GM18508 (cell line): Measurements from ENCODE around the gene SLC25A25.

Experiments used
- ATAC-seq: cut with Tn5 transposase; IDR thresholded peaks from one replicate; pipeline ENCODE4 v1.9.1; 2021; ENCODE audit warnings: moderate number of reproducible peaks; ENCODE audit not compliant: insufficient read depth, unreplicated experiment

SLC25A25 gene

GRCh38 chr9:128049843-128050242 lies 18.2 kb upstream of the SLC25A25 start:
- no peak for ATAC-seq

GRCh38 chr9:128051932-128052709 lies 15.9 kb upstream of the SLC25A25 start:
- ATAC-seq: no peak

- ATAC-seq: no peak
Observed at GRCh38 chr9:128053560-128053959, 14.5 kb upstream of the SLC25A25 start.

GRCh38 chr9:128054087-128054486 lies 13.9 kb upstream of the SLC25A25 start:
- ATAC-seq: no peak

- ATAC-seq: no peak
Observed at GRCh38 chr9:128055344-128056040, 12.5 kb upstream of the SLC25A25 start.

GRCh38 chr9:128056086-128056485 lies 11.9 kb upstream of the SLC25A25 start:
- ATAC-seq: no peak

- no peak for ATAC-seq
Observed at GRCh38 chr9:128056887-128057723, 10.9 kb upstream of the SLC25A25 start.

GRCh38 chr9:128057724-128058409 lies 10.2 kb upstream of the SLC25A25 start:
- no peak for ATAC-seq

- no peak for ATAC-seq
Observed at GRCh38 chr9:128059365-128059983, 8.6 kb upstream of the SLC25A25 start.

- no peak for ATAC-seq
Observed at GRCh38 chr9:128061275-128061960, 6.6 kb upstream of the SLC25A25 start.

- ATAC-seq: no peak
Observed at GRCh38 chr9:128062279-128062678, 5.8 kb upstream of the SLC25A25 start.

GRCh38 chr9:128062846-128063831 lies 4.9 kb upstream of the SLC25A25 start:
- no peak for ATAC-seq

- ATAC-seq: no peak
Observed at GRCh38 chr9:128065907-128066712, 1.9 kb upstream of the SLC25A25 start.

- ATAC-seq: peak; percentile 42
Observed at GRCh38 chr9:128066713-128067644, 1.1 kb upstream of the SLC25A25 start, which contains the start of gene NAIF1. NAIF1 (minus strand) TSS chr9:128067320; CDS start chr9:128067101, 219 bp downstream.

GRCh38 chr9:128068386-128069205 lies 564 bp downstream of the SLC25A25 start:
- ATAC-seq: no peak
